ENCODE data around the gene IDH1.
"Not testable (repeated sequence)": the region's sequence is repeated elsewhere in the genome, so short reads cannot be mapped to it uniquely, and the experiment has no call there.

IDH1 gene

DNA sequence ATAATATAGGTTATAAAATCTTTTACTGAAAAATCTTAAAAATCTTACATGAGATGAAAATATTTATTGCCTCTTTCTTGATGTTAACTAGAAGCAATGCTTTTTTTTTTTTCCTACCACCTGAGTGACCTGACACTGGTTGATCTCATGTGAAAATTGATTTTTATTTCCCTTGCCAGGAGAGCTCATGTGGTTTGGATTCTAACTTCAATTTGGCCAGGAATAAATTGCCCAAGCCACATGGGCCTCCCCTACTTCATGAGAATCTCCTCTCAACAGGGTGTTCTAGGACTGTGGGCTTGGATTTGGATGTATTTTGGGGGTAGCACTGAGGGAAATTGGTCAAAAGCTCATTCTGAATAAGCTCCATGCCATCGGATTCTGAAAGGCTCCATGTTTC is 20.1 kb downstream of the IDH1 start:
- intact Hi-C loops (cut with DNase I; ENCODE audit: low total_unique reads) = no loop called here
- Histone ChIP-seq H3K4me3 (no peak overlapping the region), H3K27ac (no peak overlapping the region), H3K27me3 (no peaks in the 10 kb centered on the region), H3K9me3 (no peaks in the 10 kb centered on the region), H3K4me1 (no peaks in the 10 kb centered on the region), H3K36me3 (peaks cover 21 to 47% (median 25%) of the 10 kb centered on the region in 3 donors)
- DNase-seq = no peak
- TF ChIP-seq, protein P1, sequence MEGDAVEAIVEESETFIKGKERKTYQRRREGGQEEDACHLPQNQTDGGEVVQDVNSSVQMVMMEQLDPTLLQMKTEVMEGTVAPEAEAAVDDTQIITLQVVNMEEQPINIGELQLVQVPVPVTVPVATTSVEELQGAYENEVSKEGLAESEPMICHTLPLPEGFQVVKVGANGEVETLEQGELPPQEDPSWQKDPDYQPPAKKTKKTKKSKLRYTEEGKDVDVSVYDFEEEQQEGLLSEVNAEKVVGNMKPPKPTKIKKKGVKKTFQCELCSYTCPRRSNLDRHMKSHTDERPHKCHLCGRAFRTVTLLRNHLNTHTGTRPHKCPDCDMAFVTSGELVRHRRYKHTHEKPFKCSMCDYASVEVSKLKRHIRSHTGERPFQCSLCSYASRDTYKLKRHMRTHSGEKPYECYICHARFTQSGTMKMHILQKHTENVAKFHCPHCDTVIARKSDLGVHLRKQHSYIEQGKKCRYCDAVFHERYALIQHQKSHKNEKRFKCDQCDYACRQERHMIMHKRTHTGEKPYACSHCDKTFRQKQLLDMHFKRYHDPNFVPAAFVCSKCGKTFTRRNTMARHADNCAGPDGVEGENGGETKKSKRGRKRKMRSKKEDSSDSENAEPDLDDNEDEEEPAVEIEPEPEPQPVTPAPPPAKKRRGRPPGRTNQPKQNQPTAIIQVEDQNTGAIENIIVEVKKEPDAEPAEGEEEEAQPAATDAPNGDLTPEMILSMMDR (IDR thresholded peaks at IDR 0.05) = no peak

DNA sequence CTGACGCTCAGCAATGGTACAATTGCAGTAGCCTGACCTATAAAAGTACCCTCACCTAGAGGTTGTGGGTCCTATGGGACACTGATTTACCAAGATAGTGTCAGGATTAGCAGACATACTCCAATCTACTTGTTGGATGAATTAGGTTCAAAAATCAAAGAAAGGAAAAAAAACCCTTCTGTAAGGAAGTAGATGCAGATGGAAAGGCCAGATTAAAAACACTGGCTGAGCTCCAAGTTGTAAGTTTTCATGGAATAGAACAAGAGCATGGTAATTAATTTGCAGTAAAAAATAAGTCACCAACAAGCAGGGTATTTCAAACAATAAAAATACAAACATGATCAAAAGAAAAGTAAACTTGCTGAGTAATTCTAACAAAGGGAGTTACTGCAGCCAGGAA is 26.4 kb downstream of the IDH1 start:
- H3K27ac ChIP-seq = no peak overlapping the region
- H3K9me3 ChIP-seq = no peaks in the 10 kb centered on the region
- TF ChIP-seq, protein P1 (IDR thresholded peaks at IDR 0.05) = no peak
- no peaks in the 10 kb centered on the region for H3K27me3 ChIP-seq
- intact Hi-C loops (cut with DNase I; ENCODE audit: low total_unique reads) = no loop called here
- H3K36me3 ChIP-seq = no peaks in the 10 kb centered on the region
- H3K4me1 ChIP-seq = no peaks in the 10 kb centered on the region
- no peak for DNase-seq
- no peak overlapping the region for H3K4me3 ChIP-seq

DNA sequence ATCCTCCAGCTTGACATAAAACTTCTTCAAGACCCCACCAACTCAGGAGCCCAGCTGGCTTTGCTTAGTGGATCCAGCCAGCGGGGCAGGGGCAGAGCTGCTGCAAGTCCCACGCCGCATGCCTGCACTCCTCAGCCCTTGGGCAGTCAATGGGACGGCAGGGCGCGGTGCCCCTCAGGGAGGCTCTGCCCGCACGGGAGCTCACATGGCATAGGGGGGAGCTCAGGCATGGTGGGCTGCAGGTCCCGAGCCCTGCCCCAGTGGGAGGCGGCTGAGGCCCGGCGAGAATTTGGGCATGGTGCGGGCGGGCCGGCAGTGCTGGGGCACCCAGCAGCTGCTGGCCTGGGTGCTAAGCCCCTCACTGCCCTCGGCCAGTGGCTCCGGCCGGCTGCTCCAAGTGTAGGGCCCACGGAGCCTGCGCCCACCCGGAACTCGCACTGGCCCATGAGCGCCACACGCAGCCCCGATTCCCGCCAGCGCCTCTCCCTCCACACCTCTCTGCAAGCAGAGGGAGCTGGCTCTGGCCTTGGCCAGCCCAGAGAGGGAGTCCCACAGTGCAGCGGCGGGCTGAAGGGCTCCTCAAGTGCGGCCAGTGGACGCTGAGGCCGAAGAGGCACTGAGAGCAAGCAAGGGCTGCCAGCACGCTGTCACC is 27.2 kb downstream of the IDH1 start:
- Histone ChIP-seq H3K9me3 (no peaks in the 10 kb centered on the region), H3K4me1 (no peaks in the 10 kb centered on the region), H3K4me3 (no peak overlapping the region), H3K27me3 (no peaks in the 10 kb centered on the region), H3K36me3 (no peaks in the 10 kb centered on the region), H3K27ac (no peak overlapping the region)
- intact Hi-C loops (cut with DNase I; ENCODE audit: low total_unique reads) = no loop called here
- TF ChIP-seq, protein P1 (IDR thresholded peaks at IDR 0.05) = no peak
- DNase-seq = no peak

DNA sequence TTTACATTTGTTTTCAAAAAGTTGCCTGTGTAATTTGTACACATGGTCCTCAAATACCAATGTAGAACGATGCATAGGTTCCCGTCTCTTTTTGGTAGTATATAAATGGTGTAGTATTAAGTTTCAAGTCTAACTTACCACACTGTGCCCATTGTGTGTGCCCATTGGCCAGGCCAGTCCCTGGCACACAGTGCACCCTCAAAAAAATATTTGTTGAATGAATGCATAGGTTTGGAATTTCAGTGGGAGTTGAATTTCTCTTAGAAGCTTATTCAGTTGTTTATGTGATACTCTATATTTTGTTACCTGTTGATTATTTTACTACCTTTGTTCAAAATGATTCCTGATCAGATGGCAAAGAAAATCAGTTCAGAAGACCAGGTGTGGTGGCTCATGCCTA is 30.1 kb downstream of the IDH1 start:
- Histone ChIP-seq H3K9me3 (no peaks in the 10 kb centered on the region), H3K36me3 (no peaks in the 10 kb centered on the region), H3K27ac (no peak overlapping the region), H3K4me3 (no peak overlapping the region), H3K4me1 (no peaks in the 10 kb centered on the region), H3K27me3 (no peaks in the 10 kb centered on the region)
- no peak for DNase-seq
- TF ChIP-seq, protein P1 (IDR thresholded peaks at IDR 0.05) = no peak
- intact Hi-C loops (cut with DNase I; ENCODE audit: low total_unique reads) = no loop called here

DNA sequence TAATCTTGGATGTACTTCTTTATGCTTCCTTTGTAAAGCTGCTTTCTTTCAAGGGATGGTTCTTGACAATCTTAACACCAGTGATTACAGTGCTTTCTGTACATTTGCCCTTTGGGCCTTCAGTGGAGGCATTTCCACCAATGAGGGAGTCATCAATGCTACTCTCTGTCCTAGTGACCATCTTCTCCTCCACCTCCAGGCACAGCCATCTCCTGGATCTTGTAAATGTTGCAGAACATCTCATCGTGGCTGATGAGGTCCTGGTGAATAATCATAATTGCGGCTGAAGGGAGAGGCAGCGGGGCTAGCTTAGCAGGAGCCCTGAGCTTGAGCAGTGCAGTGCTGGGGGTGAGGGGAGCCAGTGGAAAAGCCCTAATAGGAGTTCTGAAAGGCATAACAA is 32.5 kb downstream of the IDH1 start:
- Histone ChIP-seq H3K4me3 (no peak overlapping the region), H3K27me3 (no peaks in the 10 kb centered on the region), H3K36me3 (no peaks in the 10 kb centered on the region), H3K4me1 (no peaks in the 10 kb centered on the region), H3K9me3 (no peaks in the 10 kb centered on the region), H3K27ac (no peak overlapping the region)
- DNase-seq = no peak
- intact Hi-C loops (cut with DNase I; ENCODE audit: low total_unique reads) = no loop called here
- TF ChIP-seq, protein P1 (IDR thresholded peaks at IDR 0.05) = no peak

DNA sequence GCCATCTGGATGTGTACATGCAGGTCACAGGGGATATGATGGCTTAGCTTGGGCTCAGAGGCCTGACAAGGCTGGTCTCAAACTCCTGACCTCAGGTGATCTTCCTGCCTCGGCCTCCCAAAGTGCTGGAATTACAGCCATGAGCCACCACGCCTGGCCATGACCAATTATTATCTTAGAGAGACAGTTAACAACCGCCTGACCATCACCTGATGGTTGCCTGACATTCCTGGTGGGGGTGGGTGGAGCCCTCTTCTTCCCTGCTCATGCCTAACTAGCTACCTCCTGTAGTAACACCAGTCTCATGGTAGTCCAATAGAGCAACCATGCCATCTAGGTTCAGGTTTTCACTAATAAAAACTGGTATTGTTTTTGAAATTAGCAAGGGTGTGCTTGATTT is 33.0 kb downstream of the IDH1 start:
- intact Hi-C loops (cut with DNase I; ENCODE audit: low total_unique reads) = not testable (repeated sequence)

More for the DNA sequence above, 33.0 kb downstream of the IDH1 start:
- DNase-seq, H3K4me3 ChIP-seq, H3K4me1 ChIP-seq, H3K9me3 ChIP-seq, H3K27me3 ChIP-seq, H3K27ac ChIP-seq, H3K36me3 ChIP-seq: not testable (repeated sequence)

Measured in tibial artery (tissue), 4 donors.